ENCODE measurements around the gene MYLK3. TPM values are rescaled to one million over a fixed set of nuclear protein-coding genes. Genes with fewer than 3 reads are reported as not detected.
A peak's percentile ranks its signal among the peaks of the same experiment; 100 is the strongest.

The MYLK3 gene
- total and polyA plus RNA-seq, 5 donors: 143 to 543 (median 319) TPM

DNA sequence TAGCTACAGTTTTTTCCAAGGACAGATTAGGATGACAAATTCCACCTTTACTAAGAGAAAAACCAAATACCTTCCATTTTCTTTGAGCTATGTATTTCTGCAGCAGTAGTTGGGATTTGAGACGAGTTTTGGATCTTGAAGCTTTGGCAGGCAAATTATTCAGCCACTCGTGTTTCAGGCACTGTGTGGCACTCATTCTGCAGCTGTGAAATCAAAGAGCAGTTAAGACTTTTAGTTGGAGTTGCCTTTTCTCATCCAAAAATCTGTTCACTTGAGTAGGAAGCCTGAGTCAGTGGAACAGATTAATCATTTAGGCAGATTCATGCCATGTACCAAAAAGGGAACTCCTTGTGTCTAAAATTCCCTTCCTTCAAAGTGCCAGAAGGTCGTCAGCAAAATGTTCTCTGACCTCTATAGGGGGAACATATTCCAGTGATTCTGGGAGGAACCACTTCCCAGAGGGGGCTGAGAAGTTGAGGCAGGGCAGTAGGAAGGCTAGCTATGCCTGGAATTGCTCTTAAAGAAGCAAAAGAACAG lies 38.6 kb downstream of the MYLK3 start:
- intact Hi-C loops (cut with DNase I): no loop called here
- H3K27ac ChIP-seq (ENCODE audit: low read length): peak overlapping the region; percentile 48
- 26% methylated on average over 3 of the region's 3 CpGs for WGBS
- no peaks in the 10 kb centered on the region for H3K4me1 ChIP-seq (ENCODE audit: control insufficient read depth, insufficient read depth, low read length)
- no peak overlapping the region for H3K4me3 ChIP-seq (ENCODE audit: low read length)
- DNase-seq: no peak
- ATAC-seq: no peak
- H3K27me3 ChIP-seq (ENCODE audit: control insufficient read depth, insufficient read depth): no peaks in the 10 kb centered on the region
- no peaks in the 10 kb centered on the region for H3K9me3 ChIP-seq (ENCODE audit: control insufficient read depth, low read length)

- H3K27ac ChIP-seq (ENCODE audit: low read length): no peak overlapping the region
- 0% methylated on average over 1 of the region's 1 CpG for WGBS
- intact Hi-C loops (cut with DNase I): no loop called here
- DNase-seq (no peak), ATAC-seq (no peak)
- no peaks in the 10 kb centered on the region for H3K4me1 ChIP-seq (ENCODE audit: control insufficient read depth, insufficient read depth, low read length)
- no peaks in the 10 kb centered on the region for H3K9me3 ChIP-seq (ENCODE audit: control insufficient read depth, low read length)
- H3K27me3 ChIP-seq (ENCODE audit: control insufficient read depth, insufficient read depth): no peaks in the 10 kb centered on the region
- no peak overlapping the region for H3K4me3 ChIP-seq (ENCODE audit: low read length)
Observed at GRCh38 chr16:46706642-46707041, 41.5 kb downstream of the MYLK3 start.

- WGBS: 83% methylated on average over 2 of the region's 2 CpGs
- intact Hi-C loops (cut with DNase I): no loop called here
- Histone ChIP-seq H3K9me3 (ENCODE audit: control insufficient read depth, low read length) (no peaks in the 10 kb centered on the region), H3K27ac (ENCODE audit: low read length) (no peak overlapping the region), H3K27me3 (ENCODE audit: control insufficient read depth, insufficient read depth) (no peaks in the 10 kb centered on the region), H3K4me1 (ENCODE audit: control insufficient read depth, insufficient read depth, low read length) (no peaks in the 10 kb centered on the region), H3K4me3 (ENCODE audit: low read length) (no peak overlapping the region)
- DNase-seq (no peak), ATAC-seq (no peak)
Observed at GRCh38 chr16:46702030-46702429, 46.1 kb downstream of the MYLK3 start.

GRCh38 chr16:46701615-46702014 lies 46.5 kb downstream of the MYLK3 start:
- Histone ChIP-seq H3K4me1 (ENCODE audit: control insufficient read depth, insufficient read depth, low read length) (no peaks in the 10 kb centered on the region), H3K9me3 (ENCODE audit: control insufficient read depth, low read length) (no peaks in the 10 kb centered on the region), H3K27me3 (ENCODE audit: control insufficient read depth, insufficient read depth) (no peaks in the 10 kb centered on the region), H3K27ac (ENCODE audit: low read length) (no peak overlapping the region), H3K4me3 (ENCODE audit: low read length) (no peak overlapping the region)
- WGBS: 80% methylated on average over 4 of the region's 4 CpGs
- intact Hi-C loops (cut with DNase I): no loop called here
- no peak for DNase-seq
- no peak for ATAC-seq

DNA sequence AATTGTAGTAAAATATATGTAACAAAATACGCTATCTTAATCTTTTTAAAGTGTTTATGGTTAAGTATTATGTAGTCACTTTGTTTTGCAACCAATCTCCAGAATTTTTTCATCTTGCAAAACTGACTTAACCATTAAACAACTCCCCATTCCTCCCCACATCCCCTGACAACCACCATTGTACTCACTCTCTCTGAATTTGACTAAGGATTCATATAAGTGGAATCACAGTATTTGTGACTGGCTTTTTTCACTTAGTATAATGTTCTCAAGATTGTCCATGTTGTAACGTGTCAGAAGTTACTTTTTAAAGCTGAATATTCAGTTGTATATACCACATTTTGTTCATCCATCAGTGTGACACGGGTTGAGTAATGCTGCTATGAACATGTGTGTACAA lies 48.1 kb downstream of the MYLK3 start:
- no peak for DNase-seq
- Histone ChIP-seq H3K4me1 (ENCODE audit: control insufficient read depth, insufficient read depth, low read length) (no peaks in the 10 kb centered on the region), H3K27ac (ENCODE audit: low read length) (no peak overlapping the region), H3K27me3 (ENCODE audit: control insufficient read depth, insufficient read depth) (no peaks in the 10 kb centered on the region), H3K4me3 (ENCODE audit: low read length) (no peak overlapping the region), H3K9me3 (ENCODE audit: control insufficient read depth, low read length) (no peaks in the 10 kb centered on the region)
- no peak for ATAC-seq
- 91% methylated on average over 3 of the region's 3 CpGs for WGBS
- intact Hi-C loops (cut with DNase I): no loop called here

DNA sequence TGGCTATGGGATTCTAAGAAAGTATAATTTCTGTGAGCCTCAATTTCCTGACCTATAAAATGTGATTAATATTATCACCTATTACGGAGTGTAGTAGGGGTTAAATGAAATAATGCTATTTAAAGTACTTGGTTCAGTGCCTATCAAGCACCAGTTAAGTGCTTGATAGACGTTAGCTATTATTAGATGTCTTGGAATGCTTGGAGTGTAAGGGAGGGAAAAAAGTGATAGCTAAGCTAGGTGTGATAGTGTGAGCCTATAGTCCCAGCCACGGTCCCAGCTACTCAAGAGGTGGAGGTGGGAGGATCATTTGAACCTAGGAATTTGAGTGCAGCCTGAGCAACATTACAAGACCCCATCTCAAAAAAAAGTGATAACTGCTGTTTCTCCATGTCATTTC lies 51.2 kb downstream of the MYLK3 start:
- ATAC-seq: peak; percentile 62 to 69
- H3K27ac ChIP-seq (ENCODE audit: low read length): peak overlapping the region; percentile 78
- H3K9me3 ChIP-seq (ENCODE audit: control insufficient read depth, low read length): no peaks in the 10 kb centered on the region
- no peaks in the 10 kb centered on the region for H3K27me3 ChIP-seq (ENCODE audit: control insufficient read depth, insufficient read depth)
- H3K4me3 ChIP-seq (ENCODE audit: low read length): no peak overlapping the region
- DNase-seq: no peak
- WGBS: 38% methylated on average over 3 of the region's 3 CpGs
- no peaks in the 10 kb centered on the region for H3K4me1 ChIP-seq (ENCODE audit: control insufficient read depth, insufficient read depth, low read length)
- intact Hi-C loops (cut with DNase I): no loop called here

- no peaks in the 10 kb centered on the region for H3K4me1 ChIP-seq (ENCODE audit: control insufficient read depth, insufficient read depth, low read length)
- peak; percentile 20 to 43 for ATAC-seq
- intact Hi-C loops (cut with DNase I): no loop called here
Observed at GRCh38 chr16:46695937-46696336, 52.2 kb downstream of the MYLK3 start.

GRCh38 chr16:46693598-46693997 lies 54.5 kb downstream of the MYLK3 start:
- WGBS: 81% methylated on average over 2 of the region's 2 CpGs
- H3K4me3 ChIP-seq (ENCODE audit: low read length): no peak overlapping the region
- H3K9me3 ChIP-seq (ENCODE audit: control insufficient read depth, low read length): no peaks in the 10 kb centered on the region
- no peak overlapping the region for H3K27ac ChIP-seq (ENCODE audit: low read length)
- peaks cover 2% of the 10 kb centered on the region for H3K4me1 ChIP-seq (ENCODE audit: control insufficient read depth, insufficient read depth, low read length)
- H3K27me3 ChIP-seq (ENCODE audit: control insufficient read depth, insufficient read depth): no peaks in the 10 kb centered on the region
- intact Hi-C loops (cut with DNase I): no loop called here
- ATAC-seq: no peak
- no peak for DNase-seq

More at GRCh38 chr16:46695937-46696336, 52.2 kb downstream of the MYLK3 start:
- H3K9me3 ChIP-seq (ENCODE audit: control insufficient read depth, low read length): no peaks in the 10 kb centered on the region
- 71% methylated on average over 5 of the region's 5 CpGs for WGBS
- peak overlapping the region; percentile 75 for H3K27ac ChIP-seq (ENCODE audit: low read length)
- H3K27me3 ChIP-seq (ENCODE audit: control insufficient read depth, insufficient read depth): no peaks in the 10 kb centered on the region
- no peak for DNase-seq
- H3K4me3 ChIP-seq (ENCODE audit: low read length): no peak overlapping the region

- H3K4me3 ChIP-seq (ENCODE audit: low read length): no peak overlapping the region
- no peaks in the 10 kb centered on the region for H3K9me3 ChIP-seq (ENCODE audit: control insufficient read depth, low read length)
- 55% methylated on average over 4 of the region's 4 CpGs for WGBS
- H3K27me3 ChIP-seq (ENCODE audit: control insufficient read depth, insufficient read depth): no peaks in the 10 kb centered on the region
- ATAC-seq (no peak), DNase-seq (no peak)
- intact Hi-C loops (cut with DNase I): no loop called here
- no peak overlapping the region for H3K27ac ChIP-seq (ENCODE audit: low read length)
- H3K4me1 ChIP-seq (ENCODE audit: control insufficient read depth, insufficient read depth, low read length): peaks cover 5% of the 10 kb centered on the region
Observed at GRCh38 chr16:46691726-46692125, 56.4 kb downstream of the MYLK3 start.

DNA sequence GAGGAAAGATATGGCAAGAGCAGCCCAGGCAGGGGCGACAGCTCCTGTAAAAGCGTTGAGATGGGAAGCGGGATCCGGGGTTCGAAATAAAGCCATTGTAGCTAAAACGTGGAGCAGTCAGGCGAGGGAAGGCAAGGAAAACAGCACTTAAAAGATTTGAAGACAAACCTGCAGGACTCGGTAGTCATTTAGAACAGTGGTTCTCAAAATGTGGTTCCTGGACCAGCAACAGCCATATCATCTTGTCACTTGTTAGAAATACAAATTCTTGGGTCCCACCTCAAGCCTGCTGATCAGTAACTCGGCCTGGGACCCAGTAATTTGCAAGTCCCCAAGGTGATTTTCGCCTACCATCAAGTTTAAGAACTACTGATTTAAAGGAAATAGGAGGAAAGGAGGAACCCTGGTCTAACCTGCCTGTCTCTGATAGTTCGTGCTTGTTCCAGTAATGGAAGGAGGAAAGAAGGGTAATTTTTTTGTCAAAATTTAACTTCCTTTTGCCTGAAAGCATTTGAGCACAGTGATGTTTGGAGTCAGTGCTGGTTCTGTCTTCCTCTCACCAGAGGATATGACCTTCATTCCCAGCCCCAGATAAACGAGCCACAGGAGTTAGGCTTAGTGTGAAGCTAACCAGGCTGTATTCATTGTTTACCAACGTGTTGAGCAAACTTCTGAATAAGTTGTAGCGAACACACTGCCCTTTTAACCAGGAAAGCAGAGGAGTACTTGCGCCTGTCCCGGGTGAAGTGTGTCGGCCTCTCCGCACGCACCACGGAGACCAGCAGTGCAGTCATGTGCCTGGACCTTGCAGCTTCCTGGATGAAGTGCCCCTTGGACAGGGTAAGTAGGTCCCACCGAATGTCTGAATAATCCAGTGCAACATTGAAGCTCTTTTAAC lies 57.6 kb downstream of the MYLK3 start:
- WGBS: 9% methylated on average over 21 of the region's 21 CpGs
- DNase-seq: no peak
- Histone ChIP-seq H3K9me3 (ENCODE audit: control insufficient read depth, low read length) (no peaks in the 10 kb centered on the region), H3K27me3 (ENCODE audit: control insufficient read depth, insufficient read depth) (no peaks in the 10 kb centered on the region), H3K4me1 (ENCODE audit: control insufficient read depth, insufficient read depth, low read length) (peaks cover 5% of the 10 kb centered on the region), H3K27ac (ENCODE audit: low read length) (peak overlapping the region; percentile 4), H3K4me3 (ENCODE audit: low read length) (peak overlapping the region; percentile 72)
- ATAC-seq: no peak
- intact Hi-C loops (cut with DNase I): no loop called here

Data from right cardiac atrium (tissue), 5 donors.